Activated CD8-positive, alpha-beta memory T cell treated with anti-CD3 and anti-CD28 coated beads, Interleukin-2, amount 50 U/mL, for 1 hour (primary cell): ENCODE results near the gene ADGRL3.
"Not testable (repeated sequence)": the region's sequence is repeated elsewhere in the genome, so short reads cannot be mapped to it uniquely, and the experiment has no call there.

ENCODE experiments used
- DNase-seq: peaks from one replicate; pipeline ENCODE4 v3.0.0-alpha.2; 2020; ENCODE audit errors: extremely low read depth

The ADGRL3 gene

DNA sequence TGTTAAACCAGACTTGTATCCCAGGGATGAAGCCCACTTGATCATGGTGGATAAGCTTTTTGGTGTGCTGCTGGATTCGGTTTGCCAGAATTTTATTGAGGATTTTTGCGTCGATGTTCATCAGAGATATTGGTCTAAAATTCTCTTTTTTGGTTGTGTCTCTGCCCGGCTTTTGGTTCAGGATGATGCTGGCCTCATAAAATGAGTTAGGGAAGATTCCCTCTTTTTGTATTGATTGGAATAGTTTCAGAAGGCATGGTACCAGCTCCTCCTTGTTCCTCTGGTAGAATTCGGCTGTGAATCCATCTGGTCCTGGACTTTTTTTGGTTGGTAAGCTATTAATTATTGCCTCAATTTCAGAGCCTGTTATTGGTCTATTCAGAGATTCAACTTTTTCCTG, 556.8 kb downstream of the ADGRL3 start:
- DNase-seq = not testable (repeated sequence)

- not testable (repeated sequence) for DNase-seq
Observed at GRCh38 chr4:61757983-61758382, 557.9 kb downstream of the ADGRL3 start.

- DNase-seq = not testable (repeated sequence)
Observed at GRCh38 chr4:61758596-61758995, 558.5 kb downstream of the ADGRL3 start.

- DNase-seq = not testable (repeated sequence)
Observed at GRCh38 chr4:61759245-61759644, 559.1 kb downstream of the ADGRL3 start.

GRCh38 chr4:61759885-61760284, 559.8 kb downstream of the ADGRL3 start:
- DNase-seq = not testable (repeated sequence)

GRCh38 chr4:61760820-61761219, 560.7 kb downstream of the ADGRL3 start:
- no peak for DNase-seq

DNA sequence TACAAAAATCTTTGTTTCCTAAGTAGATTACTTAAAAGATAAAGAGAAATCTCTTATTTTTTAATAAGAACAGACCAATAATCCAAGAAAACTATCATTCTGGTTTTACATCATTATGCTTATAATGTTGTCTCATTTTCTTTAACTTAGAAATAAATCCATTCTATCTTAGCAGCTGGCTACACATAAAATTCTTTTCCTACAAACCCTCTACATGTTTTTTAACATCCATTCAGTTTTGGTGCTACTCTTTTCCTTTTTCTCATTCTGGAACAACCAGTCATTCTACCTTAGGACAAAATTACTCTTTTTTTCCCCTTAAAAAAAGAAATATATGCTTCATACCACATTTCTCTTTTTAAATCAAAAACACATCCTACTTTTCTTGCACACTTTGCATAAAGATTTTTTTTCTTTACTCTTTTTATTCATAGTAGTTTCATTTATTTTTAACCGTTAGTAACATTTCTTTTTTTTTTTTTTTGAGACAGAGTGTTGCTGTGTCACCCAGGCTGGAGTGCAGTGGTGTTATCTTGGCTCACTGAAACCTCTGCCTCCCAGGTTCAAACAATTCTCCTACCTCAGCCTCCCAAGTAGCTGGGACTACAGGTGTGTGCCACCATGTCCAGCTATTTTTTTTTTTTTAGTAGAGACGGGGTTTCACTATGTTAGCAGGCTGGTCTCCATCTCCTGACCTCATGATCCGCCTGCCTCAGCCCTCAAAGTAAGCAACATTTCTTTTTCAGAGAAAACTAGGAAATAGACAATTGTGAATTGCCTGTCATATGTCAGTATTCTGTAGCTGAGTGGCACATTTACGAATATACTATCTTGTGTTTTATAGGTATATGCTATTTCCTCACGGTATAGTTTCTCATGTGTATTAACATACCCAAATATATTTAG, 562.8 kb downstream of the ADGRL3 start:
- DNase-seq = no peak

- no peak for DNase-seq
Observed at GRCh38 chr4:61763682-61764081, 563.6 kb downstream of the ADGRL3 start.

DNA sequence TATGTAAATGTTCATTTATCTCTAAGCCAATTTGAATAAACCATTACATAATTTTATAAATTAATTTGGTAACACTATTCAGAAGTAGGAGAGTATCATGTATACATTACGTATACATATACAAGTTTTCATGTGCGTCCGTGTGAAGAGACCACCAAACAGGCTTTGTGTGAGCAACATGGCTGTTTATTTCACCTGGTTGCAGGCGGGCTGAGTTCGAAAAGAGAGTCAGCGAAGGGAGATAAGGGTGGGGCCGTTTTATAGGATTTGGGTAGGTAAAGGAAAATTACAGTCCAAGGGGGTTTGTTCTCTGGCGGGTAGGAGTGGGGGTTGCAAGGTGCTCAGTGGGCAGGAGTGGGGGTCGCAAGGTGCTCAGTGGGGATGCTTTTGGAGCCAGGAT, 564.0 kb downstream of the ADGRL3 start:
- DNase-seq = not testable (repeated sequence)

DNA sequence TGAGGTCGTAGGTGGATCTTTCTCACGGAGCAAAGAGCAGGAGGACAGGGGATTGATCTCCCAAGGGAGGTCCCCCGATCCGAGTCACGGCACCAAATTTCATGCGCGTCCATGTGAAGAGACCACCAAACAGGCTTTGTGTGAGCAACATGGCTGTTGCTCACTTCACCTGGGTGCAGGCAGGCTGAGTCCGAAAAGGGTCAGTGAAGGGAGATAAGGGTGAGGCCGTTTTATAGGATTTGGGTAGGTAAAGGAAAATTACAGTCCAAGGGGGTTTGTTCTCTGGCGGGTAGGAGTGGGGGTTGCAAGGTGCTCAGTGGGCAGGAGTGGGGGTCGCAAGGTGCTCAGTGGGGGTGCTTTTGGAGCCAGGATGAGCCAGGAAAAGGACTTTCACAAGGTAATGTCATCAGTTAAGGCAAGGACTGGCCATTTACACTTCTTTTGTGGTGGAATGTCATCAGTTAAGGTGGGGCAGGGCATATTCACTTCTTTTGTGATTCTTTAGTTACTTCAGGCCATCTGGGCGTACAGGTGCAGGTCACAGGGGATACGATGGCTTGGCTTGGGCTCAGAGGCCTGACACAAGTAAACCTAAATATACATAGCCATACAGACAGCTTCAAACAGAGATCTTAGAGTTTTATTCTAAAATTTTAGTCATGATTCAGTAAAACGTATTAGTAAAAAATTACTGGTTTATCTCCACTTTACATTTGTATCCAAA, 569.5 kb downstream of the ADGRL3 start:
- DNase-seq = not testable (repeated sequence)

GRCh38 chr4:61770456-61770855, 570.3 kb downstream of the ADGRL3 start:
- no peak for DNase-seq

GRCh38 chr4:61771056-61771455, 570.9 kb downstream of the ADGRL3 start:
- no peak for DNase-seq

GRCh38 chr4:61772126-61772525, 572.0 kb downstream of the ADGRL3 start:
- DNase-seq = no peak

GRCh38 chr4:61773655-61774245, 573.6 kb downstream of the ADGRL3 start:
- DNase-seq = no peak

- no peak for DNase-seq
Observed at GRCh38 chr4:61782133-61782532, 582.0 kb downstream of the ADGRL3 start.

- no peak for DNase-seq
Observed at GRCh38 chr4:61783050-61783449, 582.9 kb downstream of the ADGRL3 start.

DNA sequence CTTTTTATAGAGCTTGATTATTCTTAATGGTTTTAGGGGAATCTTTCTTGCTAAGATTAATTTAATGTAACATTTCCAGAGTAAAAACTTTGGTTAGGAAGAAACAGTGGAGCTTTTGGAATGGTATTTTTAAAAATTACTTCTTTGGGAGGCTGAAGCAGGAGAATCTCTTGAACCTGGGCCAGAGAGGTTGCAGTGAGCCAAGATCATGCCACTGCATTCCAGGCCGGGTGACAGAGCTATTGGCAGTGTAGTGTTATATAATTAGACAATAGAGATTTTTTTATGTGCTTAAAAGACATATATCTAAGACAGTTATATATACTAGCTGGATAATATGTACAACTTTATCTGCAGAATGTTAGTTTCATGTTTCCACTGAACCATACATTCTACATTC, 585.6 kb downstream of the ADGRL3 start:
- DNase-seq = no peak

DNA sequence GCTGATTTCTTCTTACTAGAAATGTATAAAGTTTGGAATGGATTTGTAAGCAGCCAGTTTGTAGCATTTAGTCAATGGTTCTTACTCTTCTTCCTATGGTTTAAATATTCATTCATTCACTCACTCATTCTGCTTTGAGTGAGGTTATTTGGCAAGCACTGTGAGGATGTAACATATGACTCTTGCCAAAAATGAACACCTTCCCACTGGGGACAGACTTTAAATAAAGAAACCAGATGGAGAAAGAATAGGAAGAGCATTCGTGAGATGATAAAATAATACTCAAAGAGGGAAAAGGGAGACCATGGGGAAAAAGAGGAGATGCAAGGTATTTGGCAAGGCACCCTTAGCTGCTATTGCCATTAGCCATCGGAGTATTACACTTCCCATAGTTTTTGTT, 586.1 kb downstream of the ADGRL3 start:
- DNase-seq = no peak

DNA sequence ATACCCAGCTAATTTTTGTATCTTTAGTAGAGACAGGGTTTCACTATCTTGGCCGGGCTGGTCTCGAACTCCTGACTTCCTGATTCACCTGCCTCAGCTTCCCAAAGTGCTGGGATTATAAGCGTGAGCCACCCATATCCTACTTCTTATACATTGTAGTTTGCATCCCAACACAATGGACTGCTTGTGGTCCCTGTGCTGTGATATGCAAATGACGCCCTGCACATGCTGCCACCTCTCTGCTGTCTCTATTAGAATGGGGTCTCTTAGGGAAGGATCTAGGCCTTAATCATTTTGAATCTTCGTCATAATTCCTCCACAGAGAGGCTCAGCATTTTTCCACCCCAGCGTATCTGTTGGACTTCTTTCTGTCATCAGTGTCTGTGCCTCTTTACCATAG, 595.9 kb downstream of the ADGRL3 start:
- no peak for DNase-seq

DNA sequence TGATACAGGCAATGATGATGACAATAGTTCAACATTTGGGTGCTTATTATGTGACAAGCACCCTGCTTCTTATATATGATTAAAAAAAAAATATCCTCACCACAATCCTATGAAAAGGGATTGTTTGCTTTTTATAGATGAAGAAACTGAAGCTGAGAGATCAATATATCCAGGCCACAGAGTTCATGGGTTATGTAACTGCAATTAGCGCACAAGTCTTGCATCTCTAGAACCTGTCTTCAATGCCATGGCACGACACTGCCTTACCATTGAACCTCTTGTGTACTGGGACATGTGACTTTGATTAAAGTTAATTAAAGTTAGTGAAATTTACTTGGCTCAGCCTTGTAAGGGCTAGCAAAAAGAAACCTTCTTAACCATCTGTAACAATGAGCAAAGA, 599.7 kb downstream of the ADGRL3 start:
- DNase-seq = no peak

GRCh38 chr4:61805227-61805626, 605.1 kb downstream of the ADGRL3 start:
- DNase-seq = no peak

- DNase-seq = no peak
Observed at GRCh38 chr4:61805979-61806378, 605.9 kb downstream of the ADGRL3 start.

- DNase-seq = no peak
Observed at GRCh38 chr4:61812171-61812570, 612.0 kb downstream of the ADGRL3 start.
